ENCODE results near the gene BATF.
A peak's percentile ranks its signal among the peaks of the same experiment; 100 is the strongest.

The BATF gene

DNA sequence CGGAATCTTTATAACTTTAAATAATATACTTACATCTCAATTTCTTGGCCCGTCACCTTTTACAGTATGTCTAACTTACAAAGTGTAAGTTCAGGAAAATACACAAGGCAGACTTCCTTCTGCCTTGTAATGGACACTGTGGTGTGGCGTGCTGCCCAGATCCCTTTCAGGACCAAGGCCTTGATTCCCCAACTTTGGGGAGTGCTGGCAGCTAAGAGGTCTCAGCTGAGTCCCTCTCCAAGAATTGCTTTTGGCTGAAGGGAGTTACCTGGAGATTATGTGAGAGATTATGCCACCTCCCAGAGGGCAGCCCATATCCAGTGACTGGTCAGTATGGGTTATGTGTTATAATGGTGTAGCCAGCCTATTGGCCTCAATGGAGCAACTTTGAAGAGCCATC, 21.2 kb upstream of the BATF start:
- DNase-seq (ENCODE audit: low read depth): peak; percentile 10

GRCh38 chr14:75504411-75504810, 17.9 kb upstream of the BATF start:
- DNase-seq (ENCODE audit: low read depth): no peak

DNA sequence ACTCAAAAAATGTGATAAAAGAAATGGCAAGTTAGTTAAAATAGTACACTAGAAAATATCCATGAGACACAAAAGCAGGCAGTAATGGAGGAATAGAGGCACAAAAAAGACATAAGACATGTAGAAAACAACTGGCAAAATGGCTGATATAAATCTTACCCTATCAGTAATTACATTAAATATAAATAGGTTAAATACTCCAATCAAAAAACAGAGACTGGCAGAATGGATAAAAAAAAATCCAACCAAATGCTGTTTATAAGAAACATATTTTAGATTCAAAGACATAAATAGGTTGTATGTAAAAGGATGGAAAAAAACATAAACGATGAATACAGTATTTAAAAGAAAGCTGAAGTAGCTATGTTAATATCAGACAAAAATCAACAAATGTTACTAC, 15.3 kb upstream of the BATF start:
- DNase-seq (ENCODE audit: low read depth): no peak

- no peak for DNase-seq (ENCODE audit: low read depth)
These were observed 11.7 kb upstream of the BATF start for GRCh38 chr14:75510547-75510946.

DNA sequence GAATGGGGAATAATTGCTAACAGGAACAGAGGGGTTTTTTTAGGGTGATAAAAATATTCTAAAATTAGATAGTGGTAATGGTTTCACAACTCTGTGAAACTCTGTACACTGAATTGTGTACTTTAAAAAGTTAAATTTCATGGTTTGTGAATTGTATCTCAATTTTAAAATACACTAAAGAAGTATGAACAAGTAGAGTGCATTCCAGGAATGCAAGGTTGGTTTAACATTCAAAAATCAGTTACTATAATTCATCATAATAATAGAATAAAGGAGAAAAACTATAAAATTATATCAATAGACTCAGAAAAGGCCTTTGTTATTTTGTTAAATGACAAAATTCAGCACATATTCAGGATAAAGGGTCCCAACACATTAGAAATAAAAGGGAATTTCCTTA, 11.1 kb upstream of the BATF start:
- no peak for DNase-seq (ENCODE audit: low read depth)

DNA sequence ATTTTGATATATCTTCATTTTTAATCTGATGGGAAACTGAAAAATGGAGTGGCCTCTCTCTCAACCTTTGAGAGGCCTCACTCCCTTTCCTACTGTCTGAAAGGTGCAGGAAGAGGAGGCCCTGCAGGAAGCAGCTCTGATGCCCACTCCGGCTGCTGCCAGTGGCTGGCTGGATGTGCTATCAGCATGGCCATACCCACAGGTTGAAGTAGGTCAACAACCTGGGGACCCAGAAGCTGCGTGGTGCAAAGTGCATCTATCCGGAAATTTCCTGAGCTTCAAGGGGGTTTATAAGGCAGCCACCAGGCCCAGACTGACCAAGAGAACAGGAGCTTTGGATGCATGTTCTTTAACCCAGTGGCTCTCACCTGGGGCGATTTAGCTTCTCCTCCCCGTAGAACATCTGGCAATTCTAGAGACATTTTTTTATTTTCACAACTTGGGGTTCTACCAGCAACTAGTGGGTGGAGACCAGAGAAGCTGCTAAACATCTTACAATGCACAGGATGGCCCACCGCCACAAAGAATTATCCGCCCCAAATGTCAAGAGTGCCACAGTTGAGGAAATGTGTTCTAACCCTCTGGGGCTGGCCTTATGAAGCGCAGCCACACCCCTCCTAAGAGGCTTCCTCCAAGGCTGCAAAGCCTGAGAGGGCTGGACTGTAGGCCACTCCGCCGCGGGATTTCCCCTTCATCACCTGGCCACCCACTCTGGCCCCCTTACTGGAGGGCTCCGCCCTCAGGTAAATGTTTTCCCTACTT, 8.2 kb upstream of the BATF start:
- no peak for DNase-seq (ENCODE audit: low read depth)

GRCh38 chr14:75514673-75515628, 7.3 kb upstream of the BATF start:
- peak; percentile 32 for DNase-seq (ENCODE audit: low read depth)

DNA sequence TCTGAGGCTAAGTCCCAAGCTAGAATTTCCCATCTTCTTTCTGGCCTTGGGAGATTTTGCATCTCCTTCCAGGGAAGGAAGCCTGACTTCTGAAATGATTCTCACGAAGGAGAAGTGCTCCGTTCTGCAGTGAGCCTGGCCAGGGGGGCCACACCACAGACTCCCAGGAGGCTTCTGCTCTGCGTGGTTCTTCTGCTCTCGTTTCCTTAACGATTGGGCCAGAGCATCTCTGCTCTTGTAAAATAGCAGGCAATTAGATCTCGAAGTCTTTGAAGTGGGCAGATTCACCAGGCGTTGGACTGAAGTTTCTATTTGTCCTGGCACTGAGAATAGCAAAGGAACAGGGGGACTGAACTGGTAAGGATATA, 6.7 kb upstream of the BATF start:
- no peak for DNase-seq (ENCODE audit: low read depth)

GRCh38 chr14:75518625-75519024, 3.6 kb upstream of the BATF start:
- peak; percentile 27 for DNase-seq (ENCODE audit: low read depth)

GRCh38 chr14:75519394-75519793, 2.9 kb upstream of the BATF start:
- DNase-seq (ENCODE audit: low read depth): no peak

- DNase-seq (ENCODE audit: low read depth): peak; percentile 59
These were observed 2.2 kb upstream of the BATF start for GRCh38 chr14:75519826-75520728.

- DNase-seq (ENCODE audit: low read depth): no peak
These were observed 1.4 kb upstream of the BATF start for GRCh38 chr14:75520852-75521251.

GRCh38 chr14:75521415-75522199, 662 bp upstream of the BATF start:
- no peak for DNase-seq (ENCODE audit: low read depth)

DNA sequence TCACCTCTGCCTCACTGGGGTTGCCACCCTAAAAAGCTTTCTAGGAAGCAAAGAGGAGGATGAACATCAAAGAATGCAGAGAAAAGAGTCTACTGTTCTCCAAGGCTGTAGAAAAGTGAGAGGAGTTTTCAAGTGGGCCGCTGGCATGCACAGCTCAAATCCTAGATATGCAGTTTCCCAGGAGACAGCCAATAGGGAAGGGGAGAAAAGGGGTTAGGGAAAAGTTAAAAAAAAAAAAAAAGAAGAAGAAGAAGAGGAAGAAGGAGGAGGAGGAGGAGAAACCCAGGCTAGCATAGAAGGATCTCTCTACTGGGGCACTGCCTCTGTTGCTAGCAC, 682 bp downstream of the BATF start:
- DNase-seq (ENCODE audit: low read depth): no peak

DNA sequence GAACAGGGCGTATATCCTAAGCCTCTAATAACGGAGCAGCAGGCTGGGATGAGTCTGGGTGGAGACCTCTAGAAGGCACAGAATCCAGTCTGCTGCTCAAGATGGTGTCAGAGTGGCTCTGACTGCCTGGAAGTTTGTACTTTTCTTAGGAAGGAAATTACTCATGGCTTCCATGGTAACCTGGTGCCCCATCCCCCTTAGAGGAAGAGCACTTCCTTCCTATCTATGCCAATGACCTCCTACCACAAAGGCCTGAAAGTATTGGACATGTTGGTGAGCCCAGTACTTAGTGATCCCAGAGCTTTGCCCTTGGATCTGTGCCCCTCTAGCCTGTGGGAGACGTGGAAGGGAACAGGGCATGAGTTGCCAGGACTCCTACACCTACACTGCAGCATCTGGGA, 1.5 kb downstream of the BATF start:
- peak; percentile 16 for DNase-seq (ENCODE audit: low read depth)

DNA sequence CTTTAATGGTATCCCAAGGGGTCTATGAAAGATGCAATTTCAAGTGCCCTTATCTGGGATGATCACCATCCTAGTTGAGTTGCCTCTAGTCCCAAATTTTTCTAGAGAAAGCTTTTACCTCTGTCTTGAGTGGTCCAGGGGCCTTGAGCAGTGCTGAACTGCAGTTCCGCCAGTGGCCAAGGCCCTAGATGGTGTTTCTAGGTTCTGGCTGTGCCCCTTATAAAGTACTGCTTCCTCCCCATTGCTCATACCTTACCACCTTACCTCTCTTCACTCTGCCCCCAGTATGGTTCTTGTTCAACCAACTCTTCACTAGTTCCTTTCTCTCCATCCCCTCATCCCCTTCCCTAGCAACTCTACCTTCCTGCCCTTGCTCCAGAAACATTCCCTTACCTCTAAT, 3.7 kb downstream of the BATF start:
- no peak for DNase-seq (ENCODE audit: low read depth)

GRCh38 chr14:75527449-75528163, 5.3 kb downstream of the BATF start:
- no peak for DNase-seq (ENCODE audit: low read depth)

- DNase-seq (ENCODE audit: low read depth): no peak
These were observed 9.0 kb downstream of the BATF start for GRCh38 chr14:75531256-75531655.

DNA sequence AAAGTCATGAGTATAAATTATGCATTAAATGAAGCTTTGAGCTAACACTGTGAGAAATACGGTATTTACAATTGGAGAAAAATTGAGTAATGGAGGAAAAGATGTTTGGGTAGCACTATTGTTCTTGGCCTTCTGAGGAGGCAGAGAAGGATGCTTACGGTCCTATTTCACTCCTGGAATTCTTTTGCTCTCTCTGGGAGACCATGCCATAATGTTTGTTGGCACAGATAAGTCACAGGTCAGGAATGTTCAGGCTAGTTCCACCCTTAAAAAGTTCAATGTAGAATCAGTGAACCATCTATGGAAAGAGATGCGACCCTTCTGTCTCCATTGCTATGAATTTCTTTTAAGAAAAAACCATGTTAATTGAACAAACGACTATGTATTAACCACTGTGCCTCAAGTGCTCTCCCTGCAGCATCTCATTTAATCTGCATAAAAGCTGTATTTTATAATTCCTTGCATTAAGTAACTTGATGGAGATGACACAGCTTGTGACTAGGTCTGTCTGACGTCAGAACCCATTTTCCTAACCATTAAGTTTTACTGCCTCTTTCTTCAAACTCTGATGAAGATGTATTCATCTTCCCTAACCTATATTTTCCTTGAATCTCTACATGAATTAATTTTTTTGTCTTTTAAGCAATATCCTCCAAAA, 9.5 kb downstream of the BATF start:
- DNase-seq (ENCODE audit: low read depth): no peak

DNA sequence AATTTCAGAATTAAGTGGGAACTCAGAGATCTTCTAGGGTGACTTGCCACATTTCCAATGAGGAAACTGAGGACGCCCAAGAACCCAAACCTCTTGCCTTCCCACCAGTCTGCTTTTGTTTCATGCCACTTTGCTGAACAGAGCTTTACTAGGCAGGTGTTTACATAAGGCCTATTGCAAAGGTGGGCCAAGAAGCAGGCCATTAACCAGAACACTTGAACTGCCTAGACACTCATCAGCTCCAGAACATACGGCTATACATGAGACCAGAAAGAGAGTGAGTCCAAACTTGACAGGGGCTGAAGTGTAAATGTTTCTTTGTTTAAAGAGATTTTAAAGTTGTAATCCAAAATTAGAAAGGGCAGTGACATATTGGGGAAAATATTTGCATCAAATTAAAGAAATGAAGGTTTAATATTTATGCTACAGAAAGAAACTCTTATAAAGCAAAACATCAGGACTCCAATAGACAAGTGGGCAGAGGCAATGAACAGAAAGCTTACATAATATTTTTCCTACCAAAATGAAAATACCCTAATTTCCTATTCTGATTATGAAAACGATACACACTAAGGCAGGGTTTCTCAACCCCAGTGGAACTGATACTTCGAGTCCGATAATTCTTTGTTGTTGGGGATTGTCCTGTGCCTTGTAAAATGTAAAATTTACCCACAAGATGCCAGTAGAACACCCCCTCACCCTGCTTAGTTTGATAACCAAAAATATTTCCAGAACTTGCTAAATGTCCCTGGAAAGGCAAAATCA, 11.7 kb downstream of the BATF start:
- DNase-seq (ENCODE audit: low read depth): no peak
